ENCODE measurements around the gene PELI1.

The PELI1 gene

GRCh38 chr2:64126601-64127000, 17.6 kb downstream of the PELI1 start:
- Histone ChIP-seq H3K27me3 (replicated peaks) (no peaks in the 10 kb centered on the region), H3K27ac (no peak overlapping the region), H3K4me3 (ENCODE audit: low read depth, low read length) (no peak overlapping the region), H3K36me3 (replicated peaks) (no peaks in the 10 kb centered on the region)
- no peak for DNase-seq
- TF ChIP-seq CTCF (IDR thresholded peaks at IDR 0.05; ENCODE audit: low read depth, low read length, missing control alignments), result no peak
- in situ Hi-C loops (cut with HindIII; ENCODE audit: low pct_ligation_motif_present, low sequenced_read_pairs), result no loop called here

GRCh38 chr2:64124571-64124970, 19.6 kb downstream of the PELI1 start:
- H3K4me3 ChIP-seq (ENCODE audit: low read depth, low read length), result no peak overlapping the region
- no peak for DNase-seq
- in situ Hi-C loops (cut with HindIII; ENCODE audit: low pct_ligation_motif_present, low sequenced_read_pairs), result no loop called here
- no peak overlapping the region for H3K27ac ChIP-seq
- TF ChIP-seq CTCF (IDR thresholded peaks at IDR 0.05; ENCODE audit: low read depth, low read length, missing control alignments), result no peak
- H3K27me3 ChIP-seq (replicated peaks), result no peaks in the 10 kb centered on the region
- H3K36me3 ChIP-seq (replicated peaks), result no peaks in the 10 kb centered on the region

- in situ Hi-C loops (cut with HindIII; ENCODE audit: low pct_ligation_motif_present, low sequenced_read_pairs), result no loop called here
- H3K4me3 ChIP-seq (ENCODE audit: low read depth, low read length), result no peak overlapping the region
- no peak for TF ChIP-seq CTCF (IDR thresholded peaks at IDR 0.05; ENCODE audit: low read depth, low read length, missing control alignments)
- no peak overlapping the region for H3K27ac ChIP-seq
- DNase-seq, result no peak
- no peaks in the 10 kb centered on the region for H3K36me3 ChIP-seq (replicated peaks)
- H3K27me3 ChIP-seq (replicated peaks), result no peaks in the 10 kb centered on the region
Observed at GRCh38 chr2:64124168-64124567, 20.1 kb downstream of the PELI1 start.

- Histone ChIP-seq H3K27me3 (replicated peaks) (no peaks in the 10 kb centered on the region), H3K27ac (no peak overlapping the region), H3K36me3 (replicated peaks) (no peaks in the 10 kb centered on the region), H3K4me3 (ENCODE audit: low read depth, low read length) (no peak overlapping the region)
- DNase-seq, result no peak
- TF ChIP-seq CTCF (IDR thresholded peaks at IDR 0.05; ENCODE audit: low read depth, low read length, missing control alignments), result no peak
- in situ Hi-C loops (cut with HindIII; ENCODE audit: low pct_ligation_motif_present, low sequenced_read_pairs), result no loop called here
Observed at GRCh38 chr2:64123740-64124139, 20.5 kb downstream of the PELI1 start.

- Histone ChIP-seq H3K4me3 (ENCODE audit: low read depth, low read length) (no peak overlapping the region), H3K36me3 (replicated peaks) (no peaks in the 10 kb centered on the region), H3K27me3 (replicated peaks) (no peaks in the 10 kb centered on the region), H3K27ac (no peak overlapping the region)
- in situ Hi-C loops (cut with HindIII; ENCODE audit: low pct_ligation_motif_present, low sequenced_read_pairs), result no loop called here
- DNase-seq, result no peak
- no peak for TF ChIP-seq CTCF (IDR thresholded peaks at IDR 0.05; ENCODE audit: low read depth, low read length, missing control alignments)
Observed at GRCh38 chr2:64122358-64122757, 21.9 kb downstream of the PELI1 start.

- H3K4me3 ChIP-seq (ENCODE audit: low read depth, low read length), result no peak overlapping the region
- H3K27ac ChIP-seq, result no peak overlapping the region
- no peaks in the 10 kb centered on the region for H3K27me3 ChIP-seq (replicated peaks)
- no peak for TF ChIP-seq CTCF (IDR thresholded peaks at IDR 0.05; ENCODE audit: low read depth, low read length, missing control alignments)
- in situ Hi-C loops (cut with HindIII; ENCODE audit: low pct_ligation_motif_present, low sequenced_read_pairs), result no loop called here
- no peaks in the 10 kb centered on the region for H3K36me3 ChIP-seq (replicated peaks)
- no peak for DNase-seq
Observed at GRCh38 chr2:64120928-64121327, 23.3 kb downstream of the PELI1 start.

Measured in brain microvascular endothelial cell (primary cell).